GM12892 (cell line): ENCODE measurements around the gene HMCN1.

Experiments
- POLR2A ChIP-seq: IDR thresholded peaks from 2 replicates; pipeline ENCODE4 v1.6.1; 2011; ENCODE audit warnings: low read depth, low read length, control low read depth
- POLR2AphosphoS5 ChIP-seq: IDR thresholded peaks from 2 replicates; pipeline ENCODE4 v1.6.1; 2011; ENCODE audit warnings: low read depth, low read length, control low read depth
- TAF1 ChIP-seq: IDR thresholded peaks from 2 replicates; pipeline ENCODE4 v1.6.1; 2011; ENCODE audit warnings: low read depth, mild to moderate bottlenecking, control low read depth, low read length, borderline replicate concordance

- TF ChIP-seq POLR2AphosphoS5 (no peak), POLR2A (no peak), TAF1 (no peak)
Measured at GRCh38 chr1:185769136-185769535, 34.9 kb downstream of the HMCN1 start.
